Type B pancreatic cell (in vitro differentiated cells): ENCODE results near the gene RASAL1. TPM values are rescaled to one million over a fixed set of nuclear protein-coding genes. Genes with fewer than 3 reads are reported as not detected.

Experiments used
- DNase-seq: peaks from one replicate; pipeline ENCODE4 v3.0.0; 2021; ENCODE audit warnings: mixed read lengths; ENCODE audit not compliant: unreplicated experiment; ENCODE audit errors: extremely low spot score
- H3K27ac Mint-ChIP-seq: 2 replicates; pipeline ENCODE4 v1.8.0; 2021; ENCODE audit warnings: mild to moderate bottlenecking, mixed read lengths
- H3K27me3 Mint-ChIP-seq: 2 replicates; pipeline ENCODE4 v1.8.0; 2021; ENCODE audit warnings: mixed read lengths
- H3K36me3 Mint-ChIP-seq: 2 replicates; pipeline ENCODE4 v1.8.0; 2021; ENCODE audit warnings: mixed read lengths
- H3K4me1 Mint-ChIP-seq: one replicate; pipeline ENCODE4 v1.8.0; 2021; ENCODE audit warnings: mixed read lengths; ENCODE audit not compliant: unreplicated experiment
- H3K4me3 Mint-ChIP-seq: 2 replicates; pipeline ENCODE4 v1.8.0; 2021; ENCODE audit warnings: mild to moderate bottlenecking, mixed read lengths
- H3K9me3 Mint-ChIP-seq: 2 replicates; pipeline ENCODE4 v1.8.0; 2021; ENCODE audit warnings: mixed read lengths
- CTCF ChIP-seq: fragments of 200-600 bp; sonication (generic); conservative IDR thresholded peaks from 2 replicates; pipeline ENCODE4 v1.5.0; 2021; ENCODE audit warnings: antibody characterized with exemption, mild to moderate bottlenecking
- total RNA-seq: library from RNA; stranded (reverse); gene quantifications from 2 replicates; pipeline ENCODE4 v1.2.1, GENCODE V29; 2021; ENCODE audit warnings: low replicate concordance

Gene RASAL1
- total RNA-seq, 1 donor from 2014 or later: 0.58 TPM

DNA sequence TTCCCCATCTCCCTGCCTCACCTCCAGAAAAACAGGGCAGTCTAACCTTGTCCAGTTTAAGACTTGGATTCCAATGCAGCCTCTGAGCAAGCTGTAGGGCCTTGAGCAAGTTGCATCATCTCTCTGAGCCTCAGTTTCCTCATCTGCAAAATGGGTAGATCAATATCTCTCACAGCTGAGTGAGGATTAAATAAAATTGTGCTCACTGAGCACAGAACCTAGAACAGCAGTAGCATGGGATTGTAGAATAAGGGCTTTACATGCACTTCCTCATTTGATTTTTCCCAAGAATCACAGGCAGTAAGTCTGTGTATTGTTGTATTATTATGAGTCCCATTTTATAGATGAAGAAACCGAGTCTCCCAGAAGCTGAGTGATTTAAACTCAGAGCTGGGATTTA is 77.0 kb downstream of the RASAL1 start:
- no peaks in the 10 kb centered on the region for H3K36me3 Mint-ChIP-seq
- peaks cover 6% of the 10 kb centered on the region for H3K4me1 Mint-ChIP-seq
- H3K27ac Mint-ChIP-seq: no peak overlapping the region
- no peak for TF ChIP-seq CTCF
- no peaks in the 10 kb centered on the region for H3K9me3 Mint-ChIP-seq
- H3K27me3 Mint-ChIP-seq: peaks cover 45% of the 10 kb centered on the region
- DNase-seq: no peak
- H3K4me3 Mint-ChIP-seq: no peak overlapping the region

DNA sequence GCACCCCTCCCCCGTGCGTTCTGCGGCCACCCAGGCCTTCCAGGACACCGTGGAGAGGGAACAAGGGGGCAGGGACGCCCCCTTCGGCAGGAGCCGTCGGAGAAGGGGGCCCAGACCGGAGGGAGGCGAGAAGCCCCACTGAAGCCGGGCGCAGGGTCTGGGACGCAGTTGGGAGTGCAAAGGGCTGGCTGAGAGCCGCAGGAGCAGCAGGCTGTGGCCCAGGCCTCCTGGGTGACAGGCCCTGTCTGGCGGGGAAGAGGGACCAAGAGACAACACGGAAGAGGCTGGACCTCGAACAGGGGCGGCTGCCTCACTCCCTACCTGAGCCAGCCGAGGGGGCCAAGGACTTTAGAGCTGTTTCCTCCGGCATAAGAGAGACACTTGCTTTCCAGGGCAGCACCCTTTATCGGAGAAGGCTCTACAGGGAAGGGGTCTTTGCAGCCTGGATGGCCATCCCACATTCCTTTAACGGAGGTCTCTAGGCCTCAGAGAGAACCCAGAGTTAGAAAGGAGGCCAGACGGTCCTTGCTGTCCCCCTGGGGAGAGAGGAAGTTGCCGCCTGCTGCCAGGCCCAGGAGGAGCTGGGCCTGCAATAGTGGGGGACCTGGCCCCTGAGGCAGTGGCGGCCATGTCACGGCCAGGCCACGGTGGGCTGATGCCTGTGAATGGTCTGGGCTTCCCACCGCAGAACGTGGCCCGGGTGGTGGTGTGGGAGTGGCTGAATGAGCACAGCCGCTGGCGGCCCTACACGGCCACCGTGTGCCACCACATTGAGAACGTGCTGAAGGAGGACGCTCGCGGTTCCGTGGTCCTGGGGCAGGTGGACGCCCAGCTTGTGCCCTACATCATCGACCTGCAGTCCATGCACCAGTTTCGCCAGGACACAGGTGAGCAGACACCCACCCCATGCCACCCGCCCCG is 77.7 kb downstream of the RASAL1 start:
- H3K27ac Mint-ChIP-seq: no peak overlapping the region
- DNase-seq: no peak
- TF ChIP-seq CTCF: no peak

DNA sequence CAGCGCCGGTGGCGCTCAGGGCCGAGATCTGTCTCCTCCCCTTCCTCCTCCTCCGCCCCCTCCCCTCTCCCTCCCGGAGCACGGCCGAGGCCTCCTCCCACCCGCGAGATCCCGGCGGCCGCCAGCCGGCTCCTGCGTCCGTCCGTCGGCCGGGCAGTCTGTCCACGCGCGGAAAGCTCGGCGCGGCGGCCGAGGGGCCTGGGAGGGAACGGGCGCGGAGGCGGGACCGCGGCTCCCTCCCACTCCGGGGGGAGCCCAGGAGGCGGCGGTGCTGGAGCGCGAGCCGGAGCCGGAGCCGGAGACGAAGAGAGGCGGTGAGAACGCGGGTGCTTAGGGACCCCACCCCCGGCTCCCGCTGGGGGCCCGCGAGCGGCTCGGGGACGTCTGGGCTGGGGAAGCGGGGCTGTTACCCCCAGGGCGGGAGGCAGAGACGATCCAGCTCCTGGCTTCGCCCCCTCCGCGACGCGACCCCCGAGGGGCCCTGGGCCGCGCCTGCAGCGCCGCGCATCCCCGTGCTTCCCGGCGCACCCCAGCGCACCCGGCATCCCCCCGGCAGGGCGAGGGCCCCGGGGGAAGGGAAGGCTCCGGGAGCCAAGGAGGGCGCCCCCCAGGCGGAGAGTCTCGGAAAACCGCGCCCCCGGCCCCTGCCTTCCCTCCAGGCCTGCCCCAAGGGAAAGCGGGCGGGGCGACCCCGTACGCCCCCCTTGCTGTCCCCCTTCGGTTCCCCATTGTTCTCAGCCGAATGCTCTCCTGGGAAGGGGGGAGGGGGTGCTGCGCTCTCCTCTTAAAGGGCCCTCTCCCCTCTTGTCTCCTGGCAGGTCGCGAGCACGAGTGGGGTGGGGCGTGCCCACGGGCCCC is 78.7 kb downstream of the RASAL1 start, which contains the start of gene DTX1:
Gene DTX1 (plus strand): TSS at position 100 of the 858 bp plus-strand sequence. CDS start 1,463 bp downstream, outside the sequence.
- H3K9me3 Mint-ChIP-seq: no peaks in the 10 kb centered on the region
- H3K4me3 Mint-ChIP-seq: peak within 1 kb of the TSS; percentile 66
- no peak for DNase-seq
- no peaks in the 10 kb centered on the region for H3K36me3 Mint-ChIP-seq
- H3K27ac Mint-ChIP-seq: no peak within 1 kb of the TSS
- TF ChIP-seq CTCF: no peak
- H3K4me1 Mint-ChIP-seq: no peaks in the 10 kb centered on the region
- H3K27me3 Mint-ChIP-seq: peaks cover 52% of the 10 kb centered on the region

More for the DNA sequence above, 77.7 kb downstream of the RASAL1 start:
- Mint-ChIP-seq H3K27me3 (peaks cover 51% of the 10 kb centered on the region), H3K4me1 (peaks cover 6% of the 10 kb centered on the region), H3K9me3 (no peaks in the 10 kb centered on the region), H3K36me3 (no peaks in the 10 kb centered on the region), H3K4me3 (no peak overlapping the region)

DNA sequence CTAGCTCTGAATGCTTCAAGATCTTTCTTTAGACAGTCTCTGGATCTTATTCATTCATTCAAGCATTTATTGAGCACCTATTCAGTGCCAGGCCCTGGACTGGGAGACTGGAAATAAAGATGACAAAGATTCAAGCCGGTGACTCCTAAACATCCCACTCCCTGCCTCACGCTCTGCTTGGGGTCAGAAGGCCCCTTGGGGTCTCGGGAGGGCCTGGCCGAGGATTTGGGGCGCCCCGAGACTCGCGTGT is 79.3 kb downstream of the RASAL1 start:
- no peak for DNase-seq
- no peaks in the 10 kb centered on the region for H3K9me3 Mint-ChIP-seq
- TF ChIP-seq CTCF: no peak
- H3K27ac Mint-ChIP-seq: no peak overlapping the region
- H3K4me1 Mint-ChIP-seq: no peaks in the 10 kb centered on the region
- peaks cover 58% of the 10 kb centered on the region for H3K27me3 Mint-ChIP-seq
- H3K36me3 Mint-ChIP-seq: no peaks in the 10 kb centered on the region
- peak overlapping the region; percentile 66 for H3K4me3 Mint-ChIP-seq

- Mint-ChIP-seq H3K4me1 (no peaks in the 10 kb centered on the region), H3K36me3 (no peaks in the 10 kb centered on the region), H3K4me3 (peak overlapping the region; percentile 66), H3K27me3 (peaks cover 63% of the 10 kb centered on the region), H3K9me3 (no peaks in the 10 kb centered on the region), H3K27ac (no peak overlapping the region)
- DNase-seq: no peak
- TF ChIP-seq CTCF: no peak
These were observed 79.8 kb downstream of the RASAL1 start for GRCh38 chr12:113055594-113056380.
